Stomach (tissue), 9 donors: Measurements from ENCODE around the gene SLC22A2. TPM values are rescaled to one million over a fixed set of nuclear protein-coding genes. Genes with fewer than 3 reads are reported as not detected.

Source experiments
- DNase-seq, 2 donors: peaks; one replicate each; pipeline versions ENCODE4 v3.0.0 to v3.0.0-alpha.2; 2013 to 2019
- H3K27ac ChIP-seq, 5 donors: fragments of 200-600 bp in 4 of 5; sonication (generic) in 4 of 5; one replicate each; pipeline ENCODE4 v1.5.1; 2013 to 2019; ENCODE audit warnings: mild to moderate bottlenecking in 1 of 5, moderate library complexity in 1 of 5
- H3K27me3 ChIP-seq, 3 donors: fragments of 200-600 bp; sonication (generic); one replicate each; pipeline ENCODE4 v1.5.1; 2017 to 2019; ENCODE audit warnings: mixed run types in 1 of 3
- H3K36me3 ChIP-seq, 4 donors: fragments of 200-600 bp; sonication (generic); 1 replicate in 3 of 4; 2 replicates in 1 of 4; pipeline ENCODE4 v1.5.1; 2016 to 2019
- H3K4me1 ChIP-seq, 4 donors: fragments of 200-600 bp; sonication (generic); one replicate each; pipeline ENCODE4 v1.5.1; 2016 to 2019
- H3K4me3 ChIP-seq, 4 donors: fragments of 200-600 bp; sonication (generic) in 3 of 4; one replicate each; pipeline ENCODE4 v1.5.1; 2016 to 2019; ENCODE audit warnings: mild to moderate bottlenecking in 1 of 4
- H3K9me3 ChIP-seq, 4 donors: fragments of 200-600 bp; sonication (generic); one replicate each; pipeline ENCODE4 v1.5.1; 2016 to 2019
- EP300 ChIP-seq: sonication (generic); formaldehyde crosslinking; IDR thresholded peaks from one replicate; pipeline ENCODE4 v1.6.1; 2017; ENCODE audit warnings: antibody characterized with exemption
- POLR2A ChIP-seq, 4 donors: fragments of 450-650 bp; IDR thresholded peaks; one replicate each; pipeline ENCODE4 v1.6.1; 2016; ENCODE audit warnings: antibody characterized with exemption in 4 of 4, control low read depth in 2 of 4, mild to moderate bottlenecking in 1 of 4, moderate library complexity in 1 of 4
- POLR2AphosphoS5 ChIP-seq, 3 donors: sonication (generic); formaldehyde crosslinking; IDR thresholded peaks; one replicate each; pipeline ENCODE4 v1.6.1; 2016; ENCODE audit warnings: antibody characterized with exemption in 3 of 3
- WGBS, 5 donors: extraction: QIAGEN DNeasy Blood & Tissue Kit in 3 of 5; methylation state at CpG; one replicate each; pipeline versions ENCODE4 v1.1.5 to v1.1.7; 2013 to 2018; 5-methylcytosine and 5-hydroxymethylcytosine counted together
- intact Hi-C: fragments of 100-400 bp; cut with DNase I; formaldehyde crosslinking; loops from one replicate; pipeline ENCODE4 v1.15.1; 2023; ENCODE audit warnings: low total_unique reads
- polyA plus RNA-seq, 3 donors: library from polyadenylated mRNA; stranded (reverse); fragments of 200-250 nt; gene quantifications; one replicate each; pipeline ENCODE4 v1.2.3, GENCODE V29; 2013
- total RNA-seq, 5 donors: library from RNA; depleted of rRNA; stranded (reverse); fragments of >200 nt; gene quantifications; one replicate each; pipeline versions ENCODE4 v1.1.0 to v1.2.3, GENCODE V29; 2014 to 2016
- TF ChIP-seq, protein P1 (sequence below), 7 experiments: fragments of 450-650 bp in 4 of 7; fragments of 200-600 bp in 3 of 7; sonication (generic) in 3 of 7; IDR thresholded peaks; one replicate each; pipeline ENCODE4 v1.5.1; 2016 to 2019; ENCODE audit warnings: antibody characterized with exemption in 7 of 7, control low read depth in 2 of 7, mild to moderate bottlenecking in 1 of 7
- donor health status: healthy with polysubstance abuse.
- donor health status: Bipolar disorder and iron deficiency.
- donor health status: healthy.

The SLC22A2 gene
- total and polyA plus RNA-seq, 8 donors, result not detected

DNA sequence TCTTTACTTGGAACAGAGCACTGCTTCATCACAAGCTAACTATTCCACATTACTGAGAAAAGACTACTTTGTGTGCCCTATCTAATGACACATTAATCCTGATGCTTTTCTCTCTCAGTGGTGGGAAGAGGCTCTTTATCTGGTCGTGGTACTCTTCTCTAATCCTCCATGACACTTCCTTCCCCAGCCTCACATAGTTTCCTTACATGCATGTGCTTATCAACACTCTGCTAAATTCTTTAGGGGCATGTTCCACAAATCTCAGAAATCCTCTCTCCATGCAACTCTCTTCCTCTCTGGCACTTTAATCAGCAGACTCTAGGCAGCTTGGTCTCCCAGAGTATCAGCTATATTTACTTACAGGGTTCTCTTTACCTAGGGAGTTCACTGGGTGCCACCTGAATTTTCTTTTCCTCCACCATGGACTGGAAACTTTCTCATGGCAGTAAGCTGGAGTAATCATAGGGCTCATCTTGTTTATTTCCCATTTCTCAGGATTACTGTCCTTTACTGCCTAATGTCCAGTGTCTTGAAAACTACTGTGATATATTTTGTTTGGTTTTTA, 27.0 kb upstream of the SLC22A2 start:
- Histone ChIP-seq H3K27ac (no peak overlapping the region), H3K4me3 (no peak overlapping the region), H3K4me1 (no peaks in the 10 kb centered on the region), H3K9me3 (no peaks in the 10 kb centered on the region), H3K27me3 (no peaks in the 10 kb centered on the region), H3K36me3 (no peaks in the 10 kb centered on the region)
- DNase-seq, result no peak
- intact Hi-C loops, result no loop called here
- WGBS, 5 donors, result 7 to 27% (median 13%) methylated on average over 1 of the region's 1 CpG
- TF ChIP-seq POLR2AphosphoS5 (IDR thresholded peaks at IDR 0.05), result no peak
- no peak for TF ChIP-seq EP300
- TF ChIP-seq, protein P1, sequence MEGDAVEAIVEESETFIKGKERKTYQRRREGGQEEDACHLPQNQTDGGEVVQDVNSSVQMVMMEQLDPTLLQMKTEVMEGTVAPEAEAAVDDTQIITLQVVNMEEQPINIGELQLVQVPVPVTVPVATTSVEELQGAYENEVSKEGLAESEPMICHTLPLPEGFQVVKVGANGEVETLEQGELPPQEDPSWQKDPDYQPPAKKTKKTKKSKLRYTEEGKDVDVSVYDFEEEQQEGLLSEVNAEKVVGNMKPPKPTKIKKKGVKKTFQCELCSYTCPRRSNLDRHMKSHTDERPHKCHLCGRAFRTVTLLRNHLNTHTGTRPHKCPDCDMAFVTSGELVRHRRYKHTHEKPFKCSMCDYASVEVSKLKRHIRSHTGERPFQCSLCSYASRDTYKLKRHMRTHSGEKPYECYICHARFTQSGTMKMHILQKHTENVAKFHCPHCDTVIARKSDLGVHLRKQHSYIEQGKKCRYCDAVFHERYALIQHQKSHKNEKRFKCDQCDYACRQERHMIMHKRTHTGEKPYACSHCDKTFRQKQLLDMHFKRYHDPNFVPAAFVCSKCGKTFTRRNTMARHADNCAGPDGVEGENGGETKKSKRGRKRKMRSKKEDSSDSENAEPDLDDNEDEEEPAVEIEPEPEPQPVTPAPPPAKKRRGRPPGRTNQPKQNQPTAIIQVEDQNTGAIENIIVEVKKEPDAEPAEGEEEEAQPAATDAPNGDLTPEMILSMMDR (IDR thresholded peaks at IDR 0.05), result no peak
- no peak for TF ChIP-seq POLR2A (IDR thresholded peaks at IDR 0.05)

- no peak overlapping the region for H3K27ac ChIP-seq
- DNase-seq, result no peak
- H3K4me1 ChIP-seq, result no peaks in the 10 kb centered on the region
- H3K27me3 ChIP-seq, result no peaks in the 10 kb centered on the region
- H3K4me3 ChIP-seq, result no peak overlapping the region
- no peaks in the 10 kb centered on the region for H3K36me3 ChIP-seq
- TF ChIP-seq POLR2AphosphoS5 (IDR thresholded peaks at IDR 0.05) (no peak), EP300 (no peak), POLR2A (IDR thresholded peaks at IDR 0.05) (no peak)
- TF ChIP-seq, protein P1 (IDR thresholded peaks at IDR 0.05), result no peak
- intact Hi-C loops, result no loop called here
- 85 to 93% (median 91%) methylated on average over 2 of the region's 2 CpGs for WGBS, 5 donors
- peaks cover 0 to 6% (median 0%) of the 10 kb centered on the region in 4 donors for H3K9me3 ChIP-seq
Observed at GRCh38 chr6:160284575-160284974, 26.0 kb upstream of the SLC22A2 start.

- intact Hi-C loops, result no loop called here
Observed at GRCh38 chr6:160282444-160282843, 23.8 kb upstream of the SLC22A2 start.

GRCh38 chr6:160279850-160280249, 21.2 kb upstream of the SLC22A2 start:
- intact Hi-C loops, result no loop called here
- Histone ChIP-seq H3K27me3 (no peaks in the 10 kb centered on the region), H3K4me1 (no peaks in the 10 kb centered on the region), H3K4me3 (no peak overlapping the region), H3K36me3 (no peaks in the 10 kb centered on the region), H3K27ac (no peak overlapping the region), H3K9me3 (peaks cover 0 to 6% (median 0%) of the 10 kb centered on the region in 4 donors)
- WGBS, 5 donors, result 53 to 100% (median 91%) methylated on average over 2 of the region's 2 CpGs
- DNase-seq, result no peak
- no peak for TF ChIP-seq POLR2AphosphoS5 (IDR thresholded peaks at IDR 0.05)
- no peak for TF ChIP-seq POLR2A (IDR thresholded peaks at IDR 0.05)
- TF ChIP-seq EP300, result no peak
- TF ChIP-seq, protein P1 (IDR thresholded peaks at IDR 0.05), result no peak

More at GRCh38 chr6:160282444-160282843, 23.8 kb upstream of the SLC22A2 start:
- no peak overlapping the region for H3K27ac ChIP-seq
- 0 to 47% (median 39%) methylated on average over 1 of the region's 1 CpG for WGBS, 5 donors
- H3K4me1 ChIP-seq, result no peaks in the 10 kb centered on the region
- H3K9me3 ChIP-seq, result peaks cover 0 to 6% (median 0%) of the 10 kb centered on the region in 4 donors
- DNase-seq, result no peak
- no peak for TF ChIP-seq POLR2A (IDR thresholded peaks at IDR 0.05)
- TF ChIP-seq, protein P1 (IDR thresholded peaks at IDR 0.05), result no peak
- no peak for TF ChIP-seq EP300
- TF ChIP-seq POLR2AphosphoS5 (IDR thresholded peaks at IDR 0.05), result no peak
- no peaks in the 10 kb centered on the region for H3K27me3 ChIP-seq
- H3K4me3 ChIP-seq, result no peak overlapping the region
- no peaks in the 10 kb centered on the region for H3K36me3 ChIP-seq
